HepG2 (cell line): ENCODE results near the gene LHX3. TPM values are rescaled to one million over a fixed set of nuclear protein-coding genes. Genes with fewer than 3 reads are reported as not detected.

ENCODE experiments used
- KIAA2018 ChIP-seq: sonication (generic); formaldehyde crosslinking; IDR thresholded peaks from 2 replicates; pipeline ENCODE4 v1.5.0; 2020; ENCODE audit warnings: mild to moderate bottlenecking, missing genetic modification reagents, borderline replicate concordance
- NFIC ChIP-seq: IDR thresholded peaks from 2 replicates; pipeline ENCODE4 v1.6.1; 2012; ENCODE audit warnings: mild to moderate bottlenecking, low read length, inconsistent platforms
- RERE ChIP-seq: IDR thresholded peaks from 2 replicates; pipeline ENCODE4 v1.6.1; 2016; ENCODE audit warnings: low read depth, missing genetic modification reagents, missing compliant biosample characterization
- SAFB2 ChIP-seq: sonication (generic); formaldehyde crosslinking; IDR thresholded peaks from 2 replicates; pipeline ENCODE4 v1.5.1; 2020; ENCODE audit warnings: missing genetic modification reagents, low read depth, mild to moderate bottlenecking, borderline replicate concordance
- TFDP1 ChIP-seq: IDR thresholded peaks from 2 replicates; pipeline ENCODE4 v1.6.1; 2016; ENCODE audit warnings: missing compliant biosample characterization, missing genetic modification reagents, borderline replicate concordance
- ZKSCAN5 ChIP-seq: sonication (generic); formaldehyde crosslinking; IDR thresholded peaks from 2 replicates; pipeline ENCODE4 v1.5.1; 2020; ENCODE audit warnings: mild to moderate bottlenecking, missing genetic modification reagents
- ZNF383 ChIP-seq: sonication (generic); formaldehyde crosslinking; IDR thresholded peaks from 2 replicates; pipeline ENCODE4 v1.4.0; 2020; ENCODE audit warnings: missing genetic modification reagents, mild to moderate bottlenecking, borderline replicate concordance
- ZNF674 ChIP-seq: sonication (generic); formaldehyde crosslinking; IDR thresholded peaks from 2 replicates; pipeline ENCODE4 v1.5.0; 2020; ENCODE audit warnings: low read depth, mild to moderate bottlenecking, missing genetic modification reagents
- ZNF740 ChIP-seq: sonication (generic); formaldehyde crosslinking; IDR thresholded peaks from 2 replicates; pipeline ENCODE4 v1.4.0; 2020; ENCODE audit warnings: missing genetic modification reagents
- ZNF75D ChIP-seq: sonication (generic); formaldehyde crosslinking; IDR thresholded peaks from 2 replicates; pipeline ENCODE4 v1.8.1; 2023; ENCODE audit warnings: missing genetic modification reagents, mild to moderate bottlenecking, borderline replicate concordance
- polyA plus RNA-seq, 8 experiments: library from polyadenylated mRNA; depleted of rRNA in 3 of 8; stranded (reverse) in 7 of 8; unstranded in 1 of 8; fragments of >200 nt; fragmentation: Illumina TruSeq in 4 of 8; extraction: Trizol in 4 of 8; gene quantifications; 2 replicates each; pipeline versions ENCODE4 v1.2.1 to v1.2.3, GENCODE V29; 2011 to 2016; ENCODE audit warnings: low read depth in 4 of 8, missing spikeins in 1 of 8, mixed read lengths in 1 of 8; ENCODE audit not compliant: insufficient read depth in 1 of 8
- total RNA-seq, 5 experiments: library from RNA; depleted of rRNA; stranded (reverse); fragments of >200 nt; fragmentation: Illumina TruSeq; extraction: Trizol; gene quantifications; 2 replicates each; pipeline ENCODE4 v1.2.3, GENCODE V29; 2016; ENCODE audit warnings: low read depth in 1 of 5

LHX3 gene
- total and polyA plus RNA-seq, 2 of the 13 experiments (the other 11 are each of a cell fraction or from before 2014, with no cell fraction given): not detected

- TF ChIP-seq KIAA2018 (CRISPR knock-in tag) (no peak), ZNF75D (CRISPR knock-in tag) (no peak), ZNF383 (CRISPR knock-in tag) (no peak), TFDP1 (0 out of 2 replicates have a peak, but pooled peaks have one; percentile 27), RERE (no peak), ZKSCAN5 (CRISPR knock-in tag) (no peak), ZNF740 (CRISPR knock-in tag) (0 out of 2 replicates have a peak, but pooled peaks have one; percentile 24), NFIC (no peak), SAFB2 (CRISPR knock-in tag) (no peak), ZNF674 (CRISPR knock-in tag) (0 out of 2 replicates have a peak, but pooled peaks have one; percentile 57)
Observed at GRCh38 chr9:136204838-136205706, at the start of gene LHX3 (continued).
